ENCODE results near the gene WAPL. TPM values are rescaled to one million over a fixed set of nuclear protein-coding genes. Genes with fewer than 3 reads are reported as not detected.
A peak's percentile ranks its signal among the peaks of the same experiment; 100 is the strongest.

WAPL gene
- polyA plus RNA-seq, 1 donor from 2014 or later = 30.6 TPM

DNA sequence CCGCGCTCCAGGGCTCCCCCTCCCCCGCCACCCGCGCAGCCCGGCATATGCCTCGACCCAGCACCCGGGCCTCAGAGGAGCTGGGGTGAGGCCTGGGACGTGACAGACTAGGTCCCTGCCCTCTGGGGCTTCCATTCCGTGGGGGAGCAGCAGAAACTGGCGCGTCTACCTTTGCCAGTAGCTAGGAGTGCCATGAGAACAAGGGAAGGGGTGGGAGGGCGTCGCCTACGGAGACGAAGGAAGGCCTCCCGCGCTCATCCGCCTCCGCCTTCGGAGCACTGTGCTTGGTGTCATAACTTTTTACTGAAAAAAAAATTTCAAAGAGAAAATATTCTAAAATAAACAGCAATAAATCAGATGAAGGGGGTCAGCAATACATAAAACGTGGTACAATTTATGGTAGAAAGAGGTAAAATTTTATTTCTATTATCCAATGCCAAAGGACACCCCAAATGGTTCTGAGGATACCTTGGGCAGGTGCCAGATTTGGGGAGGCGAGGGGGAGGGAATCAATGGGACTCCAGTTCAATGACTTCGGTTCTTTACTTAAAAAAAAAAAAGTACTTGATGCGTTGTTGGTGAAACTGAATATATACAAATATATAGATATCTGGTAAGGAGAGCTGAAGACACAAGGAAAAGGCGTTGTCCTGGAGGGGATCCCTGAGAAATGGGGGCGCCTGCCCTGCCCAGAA is 119.9 kb downstream of the WAPL start:
- Histone ChIP-seq H3K27me3 (ENCODE audit: insufficient read depth, low read depth, low read length) (peaks cover 35% of the 10 kb centered on the region), H3K79me2 (replicated peaks; ENCODE audit: insufficient read depth, low read length) (no peaks in the 10 kb centered on the region), H3K36me3 (ENCODE audit: insufficient read depth, low read length) (no peaks in the 10 kb centered on the region), H3K27ac (ENCODE audit: low read length) (no peak overlapping the region), H4K20me1 (ENCODE audit: insufficient read depth) (no peaks in the 10 kb centered on the region), H3K4me2 (ENCODE audit: low read length) (no peak overlapping the region), H3K9ac (ENCODE audit: low read length) (no peak overlapping the region), H3F3A (ENCODE audit: insufficient read depth, low read length, poor library complexity, severe bottlenecking) (peaks cover 8% of the 10 kb centered on the region), H3K9me2 (ENCODE audit: insufficient read depth, low read length) (no peaks in the 10 kb centered on the region), H3K4me3 (ENCODE audit: low read length) (peak overlapping the region; percentile 97), H2AFZ (ENCODE audit: low read depth, low read length) (no peak overlapping the region), H3K9me3 (ENCODE audit: low read length) (no peaks in the 10 kb centered on the region)
- TF ChIP-seq, protein P1, sequence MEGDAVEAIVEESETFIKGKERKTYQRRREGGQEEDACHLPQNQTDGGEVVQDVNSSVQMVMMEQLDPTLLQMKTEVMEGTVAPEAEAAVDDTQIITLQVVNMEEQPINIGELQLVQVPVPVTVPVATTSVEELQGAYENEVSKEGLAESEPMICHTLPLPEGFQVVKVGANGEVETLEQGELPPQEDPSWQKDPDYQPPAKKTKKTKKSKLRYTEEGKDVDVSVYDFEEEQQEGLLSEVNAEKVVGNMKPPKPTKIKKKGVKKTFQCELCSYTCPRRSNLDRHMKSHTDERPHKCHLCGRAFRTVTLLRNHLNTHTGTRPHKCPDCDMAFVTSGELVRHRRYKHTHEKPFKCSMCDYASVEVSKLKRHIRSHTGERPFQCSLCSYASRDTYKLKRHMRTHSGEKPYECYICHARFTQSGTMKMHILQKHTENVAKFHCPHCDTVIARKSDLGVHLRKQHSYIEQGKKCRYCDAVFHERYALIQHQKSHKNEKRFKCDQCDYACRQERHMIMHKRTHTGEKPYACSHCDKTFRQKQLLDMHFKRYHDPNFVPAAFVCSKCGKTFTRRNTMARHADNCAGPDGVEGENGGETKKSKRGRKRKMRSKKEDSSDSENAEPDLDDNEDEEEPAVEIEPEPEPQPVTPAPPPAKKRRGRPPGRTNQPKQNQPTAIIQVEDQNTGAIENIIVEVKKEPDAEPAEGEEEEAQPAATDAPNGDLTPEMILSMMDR (IDR thresholded peaks at IDR 0.05; ENCODE audit: poor library complexity, severe bottlenecking) = no peak
- TF ChIP-seq POLR2AphosphoS5 (IDR thresholded peaks at IDR 0.05) (no peak), EZH2 (IDR thresholded peaks at IDR 0.05; ENCODE audit: borderline replicate concordance, insufficient read depth, low read length, poor library complexity, severe bottlenecking) (no peak), RAD21 (conservative IDR thresholded peaks at IDR 0.05) (no peak), TAF1 (IDR thresholded peaks at IDR 0.05; ENCODE audit: low read depth) (no peak), SMC3 (conservative IDR thresholded peaks at IDR 0.05; ENCODE audit: poor library complexity) (no peak), MXI1 (conservative IDR thresholded peaks at IDR 0.05; ENCODE audit: poor library complexity, severe bottlenecking) (no peak), EP300 (conservative IDR thresholded peaks at IDR 0.05; ENCODE audit: poor library complexity, severe bottlenecking) (no peak)
- TF ChIP-seq, protein P2, sequence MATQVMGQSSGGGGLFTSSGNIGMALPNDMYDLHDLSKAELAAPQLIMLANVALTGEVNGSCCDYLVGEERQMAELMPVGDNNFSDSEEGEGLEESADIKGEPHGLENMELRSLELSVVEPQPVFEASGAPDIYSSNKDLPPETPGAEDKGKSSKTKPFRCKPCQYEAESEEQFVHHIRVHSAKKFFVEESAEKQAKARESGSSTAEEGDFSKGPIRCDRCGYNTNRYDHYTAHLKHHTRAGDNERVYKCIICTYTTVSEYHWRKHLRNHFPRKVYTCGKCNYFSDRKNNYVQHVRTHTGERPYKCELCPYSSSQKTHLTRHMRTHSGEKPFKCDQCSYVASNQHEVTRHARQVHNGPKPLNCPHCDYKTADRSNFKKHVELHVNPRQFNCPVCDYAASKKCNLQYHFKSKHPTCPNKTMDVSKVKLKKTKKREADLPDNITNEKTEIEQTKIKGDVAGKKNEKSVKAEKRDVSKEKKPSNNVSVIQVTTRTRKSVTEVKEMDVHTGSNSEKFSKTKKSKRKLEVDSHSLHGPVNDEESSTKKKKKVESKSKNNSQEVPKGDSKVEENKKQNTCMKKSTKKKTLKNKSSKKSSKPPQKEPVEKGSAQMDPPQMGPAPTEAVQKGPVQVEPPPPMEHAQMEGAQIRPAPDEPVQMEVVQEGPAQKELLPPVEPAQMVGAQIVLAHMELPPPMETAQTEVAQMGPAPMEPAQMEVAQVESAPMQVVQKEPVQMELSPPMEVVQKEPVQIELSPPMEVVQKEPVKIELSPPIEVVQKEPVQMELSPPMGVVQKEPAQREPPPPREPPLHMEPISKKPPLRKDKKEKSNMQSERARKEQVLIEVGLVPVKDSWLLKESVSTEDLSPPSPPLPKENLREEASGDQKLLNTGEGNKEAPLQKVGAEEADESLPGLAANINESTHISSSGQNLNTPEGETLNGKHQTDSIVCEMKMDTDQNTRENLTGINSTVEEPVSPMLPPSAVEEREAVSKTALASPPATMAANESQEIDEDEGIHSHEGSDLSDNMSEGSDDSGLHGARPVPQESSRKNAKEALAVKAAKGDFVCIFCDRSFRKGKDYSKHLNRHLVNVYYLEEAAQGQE (IDR thresholded peaks at IDR 0.05; ENCODE audit: borderline replicate concordance) = no peak

DNA sequence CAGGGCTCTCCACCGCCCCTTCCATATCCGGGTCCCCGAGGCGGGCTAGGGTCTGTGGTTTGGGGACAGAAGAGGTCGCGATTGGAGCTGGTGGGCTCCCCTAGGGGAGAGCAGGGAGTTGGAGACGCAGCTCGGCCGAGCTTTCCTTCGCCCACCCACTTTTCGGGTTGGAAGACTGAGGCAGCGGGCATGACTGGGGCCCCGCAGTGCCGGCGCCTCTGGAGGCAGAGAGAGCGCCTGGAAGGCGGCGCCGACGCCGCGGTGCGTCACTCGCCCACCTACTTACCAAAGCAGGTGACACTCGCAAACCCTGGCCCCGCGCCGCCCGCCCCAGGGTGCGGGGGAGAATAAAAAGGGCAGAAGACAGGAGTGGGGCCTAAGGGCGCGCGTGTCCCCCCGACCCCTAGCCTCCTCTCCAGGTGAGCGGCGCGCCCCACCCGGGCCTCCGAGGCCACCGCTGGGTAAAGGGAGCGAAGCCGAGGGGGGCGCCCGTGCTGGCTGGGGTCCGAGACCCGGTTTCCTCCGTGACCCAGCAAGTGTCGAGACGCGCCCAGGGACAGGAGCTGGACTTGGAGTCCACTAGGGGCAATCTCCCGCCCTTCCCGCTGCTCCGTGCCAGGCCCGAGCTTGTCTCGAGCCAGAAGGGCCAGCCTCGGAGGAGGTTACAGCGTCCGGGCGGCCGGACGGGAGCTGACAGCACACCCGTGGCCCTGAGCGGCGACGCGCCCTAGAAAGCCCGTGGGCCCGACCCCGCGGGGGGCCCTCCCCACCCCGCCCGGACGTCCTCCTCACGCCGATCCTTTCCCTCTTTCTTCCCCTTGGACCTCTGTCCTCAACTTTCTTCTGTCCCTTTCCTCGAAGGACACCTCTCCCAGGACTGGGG is 120.6 kb downstream of the WAPL start:
- Histone ChIP-seq H3K27ac (ENCODE audit: low read length) (peak overlapping the region; percentile 20), H2AFZ (ENCODE audit: low read depth, low read length) (peak overlapping the region; percentile 79), H3K4me2 (ENCODE audit: low read length) (peak overlapping the region; percentile 78), H3K9me2 (ENCODE audit: insufficient read depth, low read length) (no peaks in the 10 kb centered on the region), H3K79me2 (replicated peaks; ENCODE audit: insufficient read depth, low read length) (no peaks in the 10 kb centered on the region), H3K9ac (ENCODE audit: low read length) (peak overlapping the region; percentile 75), H3K27me3 (ENCODE audit: insufficient read depth, low read depth, low read length) (peaks cover 35% of the 10 kb centered on the region), H4K20me1 (ENCODE audit: insufficient read depth) (no peaks in the 10 kb centered on the region), H3K36me3 (ENCODE audit: insufficient read depth, low read length) (no peaks in the 10 kb centered on the region), H3K4me3 (ENCODE audit: low read length) (peak overlapping the region; percentile 97), H3K9me3 (ENCODE audit: low read length) (no peaks in the 10 kb centered on the region), H3F3A (ENCODE audit: insufficient read depth, low read length, poor library complexity, severe bottlenecking) (peaks cover 8% of the 10 kb centered on the region)
- no peak for TF ChIP-seq TAF1 (IDR thresholded peaks at IDR 0.05; ENCODE audit: low read depth)
- TF ChIP-seq, protein P2 (IDR thresholded peaks at IDR 0.05; ENCODE audit: borderline replicate concordance) = no peak
- no peak for TF ChIP-seq POLR2AphosphoS5 (IDR thresholded peaks at IDR 0.05)
- no peak for TF ChIP-seq SMC3 (conservative IDR thresholded peaks at IDR 0.05; ENCODE audit: poor library complexity)
- TF ChIP-seq EP300 (conservative IDR thresholded peaks at IDR 0.05; ENCODE audit: poor library complexity, severe bottlenecking) = no peak
- TF ChIP-seq MXI1 (conservative IDR thresholded peaks at IDR 0.05; ENCODE audit: poor library complexity, severe bottlenecking) = no peak
- TF ChIP-seq, protein P1 (IDR thresholded peaks at IDR 0.05; ENCODE audit: poor library complexity, severe bottlenecking) = no peak
- TF ChIP-seq RAD21 (conservative IDR thresholded peaks at IDR 0.05) = no peak
- no peak for TF ChIP-seq EZH2 (IDR thresholded peaks at IDR 0.05; ENCODE audit: borderline replicate concordance, insufficient read depth, low read length, poor library complexity, severe bottlenecking)

Measured in neural cell (in vitro differentiated cells).